HG03103 (cell line): ENCODE measurements around the gene PXDN.
"Not testable (repeated sequence)": the region's sequence is repeated elsewhere in the genome, so short reads cannot be mapped to it uniquely, and the experiment has no call there.

Source experiments
- ATAC-seq: cut with Tn5 transposase; IDR thresholded peaks from one replicate; pipeline ENCODE4 v1.9.1; 2021; ENCODE audit warnings: low read depth; ENCODE audit not compliant: unreplicated experiment

PXDN gene

DNA sequence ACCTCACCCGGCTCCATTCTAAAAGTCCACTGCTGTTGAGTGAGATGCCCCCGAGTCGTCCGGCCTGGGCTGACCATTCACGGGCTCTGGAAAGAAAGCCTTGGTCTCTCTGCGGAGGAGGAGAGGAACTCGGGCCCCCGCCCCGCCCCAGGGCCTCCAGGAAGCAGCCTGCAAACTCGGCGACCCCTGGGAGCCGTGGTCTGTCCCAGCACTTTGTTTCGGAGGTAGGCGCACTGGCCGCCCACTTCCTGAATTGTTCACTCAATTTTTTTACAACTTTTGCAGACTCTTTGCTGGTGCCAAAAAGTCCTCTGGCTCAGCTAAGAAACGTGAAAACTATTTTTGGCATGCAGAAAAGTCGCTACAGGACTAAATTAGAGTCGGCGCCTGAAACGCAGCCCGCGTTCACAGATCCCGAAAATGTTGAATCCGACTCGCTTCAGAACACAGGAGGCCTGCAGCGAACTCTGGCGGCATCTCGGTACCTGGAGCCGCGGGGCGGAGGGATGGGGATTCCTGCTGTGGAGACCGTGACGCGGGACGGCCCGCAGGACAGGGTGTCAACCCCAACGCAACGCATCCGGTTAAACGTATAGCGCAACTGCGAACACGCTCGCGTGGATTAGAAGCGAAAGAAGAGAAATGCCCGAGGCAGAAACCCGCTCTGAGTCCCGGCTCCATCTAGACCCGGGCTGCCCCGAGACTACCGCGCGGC, 1.5 kb downstream of the PXDN start:
- ATAC-seq: no peak

DNA sequence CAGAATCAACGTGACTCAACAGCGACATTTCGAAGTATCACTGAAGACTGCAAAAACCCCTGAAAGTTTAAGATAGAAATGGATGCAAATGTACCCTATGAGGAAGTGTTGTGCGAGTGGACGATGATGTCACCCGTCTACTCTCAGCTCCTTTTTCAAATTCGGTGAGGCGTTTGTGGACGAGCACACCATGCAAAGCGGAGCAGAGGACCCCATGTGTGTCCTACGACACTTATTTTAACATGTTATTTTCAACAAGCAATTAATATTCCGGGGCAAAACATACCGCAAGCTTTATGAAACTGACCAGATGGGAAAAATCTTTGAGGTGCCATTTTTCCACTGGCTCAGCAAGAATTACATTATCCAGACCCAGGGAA, 2.0 kb downstream of the PXDN start:
- ATAC-seq: no peak

DNA sequence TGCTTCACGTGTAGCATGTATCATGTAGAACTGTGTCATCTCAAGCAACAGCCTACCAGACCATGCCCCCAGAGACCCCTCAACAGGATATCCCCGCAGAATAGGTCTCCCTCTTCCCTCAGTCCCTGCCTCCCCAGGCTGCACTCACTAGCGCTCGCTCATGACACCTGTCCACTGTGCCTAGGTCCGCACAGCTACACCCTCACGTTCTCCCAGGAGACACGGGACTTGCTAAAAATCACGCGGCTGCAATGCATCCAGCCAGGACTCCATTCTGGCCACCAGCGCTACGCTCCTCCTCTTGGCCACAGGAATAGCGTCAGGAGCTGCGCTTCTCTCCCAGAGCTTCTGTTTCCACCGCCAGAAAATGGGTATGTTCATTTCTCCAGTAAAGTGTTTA, 2.5 kb downstream of the PXDN start:
- ATAC-seq: no peak

DNA sequence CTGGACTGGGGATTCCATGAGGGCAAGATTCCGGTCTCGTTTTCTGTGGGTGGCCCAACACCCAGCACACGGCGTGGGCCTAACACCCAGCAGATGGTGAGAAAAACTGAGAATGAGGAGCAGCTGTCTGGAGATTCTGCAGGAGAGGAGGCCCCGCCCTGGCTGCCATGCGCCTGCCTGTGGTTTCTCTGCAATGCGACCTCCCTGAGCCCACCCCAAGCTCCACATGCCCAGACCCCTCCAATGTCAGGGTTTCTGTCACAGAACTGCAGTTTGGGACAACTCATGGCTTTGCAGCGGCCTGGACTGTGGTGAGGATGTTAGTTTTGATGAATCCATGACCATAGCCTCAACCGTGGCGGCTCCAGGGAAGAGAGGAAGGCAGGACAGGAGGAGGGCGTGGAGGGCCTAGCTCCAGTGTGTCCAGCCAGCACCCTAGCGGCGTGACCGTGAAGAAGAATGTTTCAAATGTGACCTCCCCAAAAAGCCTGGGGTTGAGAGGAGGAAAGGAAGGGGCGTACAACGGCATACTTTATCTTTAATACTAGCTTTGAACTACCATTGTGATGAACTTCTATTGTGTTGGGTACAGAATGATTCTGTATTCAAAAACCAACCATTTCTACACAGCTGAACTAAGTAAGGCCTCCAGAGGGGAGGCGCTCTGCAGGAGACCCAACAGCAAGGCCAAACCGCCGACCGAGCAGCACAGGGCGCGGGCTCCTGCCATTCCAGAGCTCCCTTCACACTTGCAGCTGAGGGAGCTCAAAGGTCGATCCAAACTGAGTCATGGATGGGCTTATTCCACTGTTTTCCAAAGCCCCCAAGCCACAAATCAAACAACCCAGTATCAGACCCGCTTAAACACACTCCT, 3.4 kb downstream of the PXDN start:
- ATAC-seq: no peak

DNA sequence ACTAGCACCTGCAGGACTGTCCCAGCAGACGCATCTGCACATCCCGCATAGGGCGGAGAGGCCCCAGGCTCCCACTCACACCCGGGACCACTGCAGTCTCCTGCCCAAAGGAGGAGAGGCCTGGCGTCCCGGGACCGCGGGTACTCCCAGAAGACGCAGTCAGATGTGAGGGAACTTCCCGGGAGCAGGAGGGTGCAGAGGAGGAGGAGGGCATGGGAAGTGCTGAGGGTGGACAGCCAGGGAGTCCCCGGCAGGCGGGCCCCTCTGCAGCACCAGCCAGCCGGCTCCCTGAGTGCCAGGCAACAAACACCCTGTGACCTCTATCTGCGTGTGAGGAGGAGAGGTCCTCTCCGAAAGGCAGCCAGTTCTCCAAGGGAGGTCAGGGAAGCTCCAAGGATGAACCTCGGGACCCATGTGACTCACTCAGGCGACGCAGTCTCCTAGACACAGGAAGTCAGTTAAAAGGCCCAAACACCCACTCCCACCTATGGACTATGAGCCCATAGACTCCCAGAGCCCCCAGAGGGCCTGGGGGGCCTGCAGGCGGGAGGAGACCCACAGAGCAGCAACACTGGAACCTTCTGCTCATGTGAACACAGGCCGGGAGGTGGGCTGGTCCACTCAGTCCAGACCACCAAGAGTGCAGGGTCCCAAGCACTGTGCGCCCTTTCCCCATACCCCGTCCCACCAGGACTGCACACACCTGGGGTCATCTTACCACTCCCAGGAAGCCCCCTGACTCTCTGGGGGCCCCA, 4.2 kb downstream of the PXDN start:
- ATAC-seq: no peak

DNA sequence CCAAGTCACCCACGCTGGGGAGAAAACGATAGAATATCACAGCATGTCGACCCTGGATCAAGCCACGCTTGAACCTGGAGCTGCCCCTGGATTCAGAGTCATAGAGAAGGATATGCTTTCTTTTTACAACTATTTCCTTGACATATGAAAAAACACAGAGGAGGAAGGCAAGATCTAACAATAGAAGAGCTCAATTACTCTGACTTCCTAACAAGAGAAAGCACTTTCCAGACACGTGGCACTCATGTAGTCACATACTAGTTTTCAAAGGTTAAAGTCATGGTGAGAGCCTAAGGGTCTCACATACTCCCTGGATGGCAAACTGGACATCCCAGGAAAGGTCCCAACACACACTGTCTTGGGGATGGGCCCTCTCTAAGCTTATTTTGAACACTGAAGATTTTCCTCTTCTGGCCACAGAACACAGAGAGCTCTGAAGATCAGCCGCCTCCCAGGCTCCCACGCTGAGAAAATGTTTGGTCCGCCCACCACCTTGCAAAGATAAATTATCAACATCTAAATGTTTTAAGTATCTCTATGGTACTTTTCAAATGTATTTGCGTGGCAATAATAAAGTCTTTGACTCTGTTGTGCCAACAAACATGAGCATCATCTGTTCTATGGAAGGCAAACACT, 4.9 kb downstream of the PXDN start:
- no peak for ATAC-seq

DNA sequence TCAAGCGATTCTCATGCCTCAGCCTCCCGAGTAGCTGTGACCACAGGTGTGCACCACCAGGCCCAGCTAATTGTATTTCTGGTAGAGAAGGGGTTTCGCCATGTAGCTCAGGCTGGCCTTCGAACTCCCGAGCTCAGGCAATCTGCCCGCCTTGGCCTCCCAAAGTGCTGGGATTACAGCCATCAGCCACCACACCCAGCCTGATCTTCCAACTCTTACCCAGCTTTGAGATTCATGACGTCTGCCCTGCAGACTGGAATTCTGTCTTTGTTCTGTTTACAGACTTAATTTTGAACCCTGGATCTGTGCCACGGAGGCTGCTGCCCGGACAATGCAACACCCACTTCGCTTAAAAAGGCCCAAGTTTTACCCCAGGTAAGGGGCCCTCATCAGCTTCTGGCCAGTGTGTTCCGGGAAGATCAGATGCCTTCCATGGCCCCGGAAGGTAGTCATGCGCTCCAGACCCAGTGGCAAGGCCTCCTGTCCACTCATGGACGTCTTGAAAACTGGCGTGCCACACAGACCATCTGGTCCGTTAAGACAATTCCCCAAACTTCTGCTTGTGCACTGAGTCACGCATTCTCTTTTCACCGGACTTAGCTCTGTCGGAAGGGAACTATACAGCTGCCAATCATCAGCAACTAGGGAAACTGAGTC, 5.5 kb downstream of the PXDN start:
- ATAC-seq: no peak

DNA sequence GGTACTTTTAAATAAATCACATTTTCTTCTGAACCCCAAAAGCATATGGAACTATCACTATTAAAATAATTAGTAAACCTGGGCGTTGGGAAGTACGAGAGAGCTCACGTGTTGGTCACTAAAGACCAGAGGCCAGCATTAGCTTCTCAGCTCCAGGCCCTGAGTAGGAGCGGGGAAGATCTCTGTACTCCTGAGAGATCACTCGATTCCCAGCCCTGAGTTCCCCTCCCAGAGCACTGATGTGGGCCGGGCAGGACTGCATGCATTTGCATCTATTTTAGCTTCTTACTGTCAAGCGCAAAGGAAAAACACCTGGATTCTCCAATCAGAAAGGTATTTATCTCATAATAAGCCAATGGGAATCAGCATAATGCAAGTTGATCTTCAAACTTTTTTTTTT, 6.2 kb downstream of the PXDN start:
- no peak for ATAC-seq

DNA sequence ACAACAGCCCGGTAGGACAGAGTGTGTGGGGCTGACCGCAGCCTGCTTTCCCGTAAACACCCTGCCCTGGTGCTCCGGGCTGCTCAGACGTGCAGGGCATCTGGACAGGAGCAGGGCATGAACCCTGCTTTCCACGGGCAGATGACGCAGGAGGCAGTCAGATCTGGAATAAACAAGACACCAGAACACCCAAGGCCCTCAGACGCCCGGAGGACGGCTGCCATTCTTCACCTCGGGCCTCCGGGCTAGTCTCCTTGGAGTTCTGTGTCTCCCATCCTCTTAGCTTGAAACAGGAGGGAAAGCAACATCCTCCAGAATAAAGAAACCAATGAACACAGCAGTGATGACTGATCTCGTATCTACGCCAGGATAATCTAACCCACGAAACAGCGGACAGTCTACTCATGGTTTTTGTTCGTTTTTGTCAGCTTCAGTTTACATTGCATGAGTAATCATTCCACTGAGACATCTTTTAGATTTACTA, 7.3 kb downstream of the PXDN start:
- no peak for ATAC-seq

DNA sequence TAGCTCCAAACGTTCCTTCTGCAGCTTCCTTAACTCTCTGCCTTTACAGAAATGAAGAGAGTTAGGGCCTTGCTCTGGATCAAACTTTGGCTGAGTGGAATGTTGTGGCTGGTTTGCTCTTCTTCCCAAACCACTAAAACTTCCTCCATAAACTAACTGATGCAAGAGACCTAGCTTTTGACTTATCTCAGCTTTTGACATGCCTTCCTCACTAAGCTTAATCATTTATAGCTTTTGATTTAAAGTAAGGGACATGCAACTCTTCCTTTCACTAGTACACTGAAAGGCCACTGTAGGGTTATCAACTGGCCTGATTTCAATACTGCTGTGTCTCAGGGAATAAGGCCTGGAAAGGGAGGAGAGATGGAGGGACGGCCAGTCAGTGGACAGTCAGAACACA, 8.3 kb downstream of the PXDN start:
- ATAC-seq: no peak

DNA sequence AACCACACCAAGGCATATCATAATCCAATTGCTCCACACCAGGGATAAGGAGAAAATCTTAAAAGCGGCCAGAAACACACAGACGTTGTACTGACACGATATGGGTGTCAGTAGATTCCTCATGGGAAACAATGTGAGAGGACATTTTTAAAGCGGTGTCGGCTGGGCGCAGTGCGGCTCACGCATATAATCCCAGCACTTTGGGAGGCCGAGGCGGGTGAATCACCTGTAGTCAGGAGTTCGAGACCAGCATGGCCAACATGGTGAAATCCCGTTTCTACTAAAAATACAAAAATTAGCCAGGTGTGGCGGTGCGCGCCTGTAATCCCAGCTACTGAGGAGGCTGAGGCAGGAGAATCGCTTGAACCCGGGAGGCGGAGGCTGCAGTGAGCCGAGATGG, 11.0 kb downstream of the PXDN start:
- not testable (repeated sequence) for ATAC-seq

DNA sequence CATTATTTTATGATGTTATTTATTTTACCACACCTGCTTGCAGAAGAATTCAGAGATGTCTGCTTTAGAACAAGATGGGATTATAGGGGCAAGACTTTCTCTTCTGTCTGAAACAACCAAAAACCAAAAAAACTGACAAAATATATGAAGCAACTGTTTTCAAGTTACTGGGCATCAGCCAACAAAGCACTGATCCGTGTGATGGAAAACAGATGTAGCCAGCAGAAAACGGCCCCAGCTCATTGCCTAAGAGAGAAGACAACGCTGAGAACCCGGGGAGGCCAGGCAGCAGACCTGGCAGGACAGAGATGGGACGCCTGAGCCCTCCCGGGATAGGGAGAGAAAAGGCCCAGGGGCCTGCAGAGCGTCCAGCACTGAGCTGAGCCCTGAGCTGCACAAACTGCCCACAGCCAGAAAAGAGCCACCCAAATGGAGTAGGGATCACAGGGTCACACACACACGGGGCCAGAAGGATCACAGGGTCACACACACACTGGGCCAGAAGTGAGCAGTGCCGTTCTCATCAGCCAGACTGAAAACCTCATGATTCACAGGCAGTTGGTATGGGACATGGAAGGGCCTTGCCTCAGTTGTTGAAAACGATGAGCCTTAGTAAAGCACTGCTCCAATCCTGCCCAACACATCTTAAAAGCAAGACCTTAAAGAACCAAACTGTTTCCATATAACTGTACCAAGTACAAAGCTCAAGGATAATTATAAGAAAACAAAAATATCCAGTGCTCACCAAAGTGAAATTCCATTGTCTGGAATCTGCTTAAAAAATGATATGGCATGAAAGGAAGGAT, 12.1 kb downstream of the PXDN start:
- no peak for ATAC-seq

DNA sequence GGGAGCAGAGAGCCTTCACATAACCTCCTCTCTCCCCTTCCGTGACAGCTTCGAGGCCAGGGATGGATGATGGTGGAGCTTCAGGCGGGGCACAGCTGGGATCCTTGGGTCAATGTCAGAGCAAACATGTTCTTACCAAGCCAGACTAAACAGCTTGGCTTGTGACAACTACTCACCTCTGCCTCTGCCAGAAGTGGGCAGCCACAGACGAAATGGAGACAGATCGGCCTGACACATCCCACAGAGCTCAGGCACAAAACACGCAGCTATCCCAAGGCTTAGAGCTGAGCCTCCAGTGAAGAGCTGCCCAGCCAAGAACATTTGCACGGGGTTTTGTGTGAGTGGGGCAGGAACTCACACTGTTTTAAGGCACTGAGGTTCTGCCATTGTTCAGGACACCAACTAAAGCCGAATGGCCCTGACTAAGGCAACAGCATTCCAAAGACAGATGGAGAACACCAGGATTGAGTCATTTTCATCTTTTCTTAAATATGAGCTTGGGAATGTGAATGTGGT, 12.8 kb downstream of the PXDN start:
- no peak for ATAC-seq

DNA sequence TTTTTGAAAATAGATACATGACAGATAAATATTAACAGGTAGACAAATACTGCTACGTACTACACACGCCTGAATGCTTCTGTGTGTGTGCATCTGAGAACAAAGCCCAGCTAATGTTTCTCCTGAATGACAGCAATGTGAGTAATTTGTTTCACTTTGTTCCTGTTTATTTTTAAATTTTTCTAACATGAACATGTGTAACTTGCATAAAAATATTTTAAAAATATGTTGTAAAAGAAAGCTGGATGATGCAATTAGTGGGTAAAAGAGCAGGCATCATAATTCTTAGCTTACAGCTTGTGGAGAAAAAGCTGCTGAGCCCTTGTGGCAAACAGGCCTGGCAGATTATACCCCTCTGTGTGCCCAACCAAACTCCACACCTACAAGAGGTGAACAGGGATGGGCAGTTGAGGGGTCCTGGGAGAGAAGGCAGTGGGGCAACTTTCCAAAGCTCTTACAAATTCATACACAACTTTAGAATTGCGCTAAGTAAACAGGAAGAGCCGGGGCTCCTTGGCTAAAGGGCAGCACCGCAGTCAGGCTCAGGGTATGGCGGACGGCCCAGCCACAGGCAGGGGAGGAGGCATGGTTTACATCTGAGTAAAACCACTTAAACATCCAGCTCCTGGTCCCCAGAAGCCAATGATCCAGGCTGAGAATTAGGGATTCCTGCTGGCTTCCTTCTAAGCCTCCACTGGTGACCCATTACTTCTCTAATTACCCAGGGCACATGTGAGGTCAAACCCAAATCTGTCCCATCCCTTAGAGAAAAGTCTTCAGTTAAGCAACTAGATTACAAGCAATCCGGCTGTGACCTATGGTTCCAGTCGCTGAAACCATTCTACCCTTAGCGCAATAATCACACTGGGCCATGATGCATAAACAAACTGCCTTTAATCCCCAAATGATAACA, 14.0 kb downstream of the PXDN start:
- no peak for ATAC-seq

DNA sequence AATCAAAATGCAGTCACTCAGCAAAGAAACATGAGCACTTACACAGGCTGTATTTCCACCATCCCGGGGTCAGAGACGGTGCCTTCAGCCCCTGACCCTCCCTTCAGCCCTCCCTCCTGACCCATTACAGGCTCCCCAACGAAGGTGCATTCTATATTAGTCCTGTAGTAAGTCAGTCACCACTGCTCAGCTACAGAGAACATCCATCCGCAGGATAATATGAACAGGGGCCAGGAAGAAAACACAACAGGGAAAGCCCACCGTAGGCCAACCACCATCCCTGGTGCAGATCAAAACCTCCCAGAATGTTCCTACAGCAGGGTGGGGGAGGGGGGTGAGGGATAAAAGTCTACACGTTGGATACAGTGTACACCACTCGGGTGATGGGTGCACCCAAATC, 15.1 kb downstream of the PXDN start:
- ATAC-seq: no peak

DNA sequence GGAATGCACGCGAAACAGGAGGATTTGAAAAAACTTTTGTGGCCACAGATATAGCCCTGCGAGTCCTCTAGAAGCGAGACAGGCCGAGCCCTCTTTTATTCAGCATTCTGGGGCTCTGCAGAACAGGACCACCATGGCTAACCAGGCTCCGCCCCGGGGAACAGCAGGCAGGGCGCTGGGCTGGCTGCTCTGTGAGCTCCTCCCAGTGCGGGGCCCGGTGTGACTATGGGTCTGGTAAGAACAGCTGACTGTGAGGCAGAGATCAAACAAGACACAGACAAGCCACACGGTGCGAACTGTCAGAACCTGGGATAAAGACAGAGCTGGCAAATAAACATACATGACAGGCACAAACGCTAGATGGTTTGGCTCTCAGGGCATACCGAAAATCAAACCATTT, 15.5 kb downstream of the PXDN start:
- ATAC-seq: no peak

DNA sequence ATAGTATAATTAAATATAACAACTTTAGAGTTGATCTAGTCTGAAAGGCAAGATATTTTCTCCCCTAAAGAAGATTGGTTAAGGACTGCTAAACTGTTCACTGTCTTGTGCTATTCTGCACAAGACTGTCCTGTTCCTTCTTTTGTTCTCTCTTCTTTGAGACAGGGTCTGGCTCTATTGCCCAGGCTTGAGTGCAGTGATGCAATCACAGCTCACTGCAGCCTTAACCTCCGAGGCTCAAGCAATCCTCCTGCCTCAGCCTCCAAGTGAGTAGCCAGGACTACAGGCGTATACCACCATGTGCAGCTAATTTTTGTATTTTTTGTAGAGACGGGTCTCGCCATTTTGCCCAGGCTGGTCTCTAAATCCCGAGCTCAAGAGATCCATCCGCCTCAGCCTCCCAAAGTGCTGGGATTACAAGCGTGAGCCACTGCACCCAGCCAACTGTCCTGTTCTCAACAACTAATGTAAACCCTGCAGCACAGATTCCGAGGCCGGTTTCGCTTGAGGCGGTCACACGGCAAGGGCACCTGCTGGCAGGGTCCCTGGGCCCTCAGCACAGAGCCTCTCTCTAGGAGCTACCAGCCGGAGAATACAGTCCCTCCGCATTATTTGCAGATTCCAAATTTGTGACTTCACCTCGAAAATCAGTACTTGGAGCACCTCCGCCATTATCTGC, 16.4 kb downstream of the PXDN start:
- ATAC-seq: no peak
